ENCODE data around the gene SELENOO. TPM values are rescaled to one million over a fixed set of nuclear protein-coding genes. Genes with fewer than 3 reads are reported as not detected.
A peak's percentile ranks its signal among the peaks of the same experiment; 100 is the strongest.

The SELENOO gene
- total RNA-seq, 4 donors from 2014 or later = 27.4 to 66.1 (median 36.1) TPM

DNA sequence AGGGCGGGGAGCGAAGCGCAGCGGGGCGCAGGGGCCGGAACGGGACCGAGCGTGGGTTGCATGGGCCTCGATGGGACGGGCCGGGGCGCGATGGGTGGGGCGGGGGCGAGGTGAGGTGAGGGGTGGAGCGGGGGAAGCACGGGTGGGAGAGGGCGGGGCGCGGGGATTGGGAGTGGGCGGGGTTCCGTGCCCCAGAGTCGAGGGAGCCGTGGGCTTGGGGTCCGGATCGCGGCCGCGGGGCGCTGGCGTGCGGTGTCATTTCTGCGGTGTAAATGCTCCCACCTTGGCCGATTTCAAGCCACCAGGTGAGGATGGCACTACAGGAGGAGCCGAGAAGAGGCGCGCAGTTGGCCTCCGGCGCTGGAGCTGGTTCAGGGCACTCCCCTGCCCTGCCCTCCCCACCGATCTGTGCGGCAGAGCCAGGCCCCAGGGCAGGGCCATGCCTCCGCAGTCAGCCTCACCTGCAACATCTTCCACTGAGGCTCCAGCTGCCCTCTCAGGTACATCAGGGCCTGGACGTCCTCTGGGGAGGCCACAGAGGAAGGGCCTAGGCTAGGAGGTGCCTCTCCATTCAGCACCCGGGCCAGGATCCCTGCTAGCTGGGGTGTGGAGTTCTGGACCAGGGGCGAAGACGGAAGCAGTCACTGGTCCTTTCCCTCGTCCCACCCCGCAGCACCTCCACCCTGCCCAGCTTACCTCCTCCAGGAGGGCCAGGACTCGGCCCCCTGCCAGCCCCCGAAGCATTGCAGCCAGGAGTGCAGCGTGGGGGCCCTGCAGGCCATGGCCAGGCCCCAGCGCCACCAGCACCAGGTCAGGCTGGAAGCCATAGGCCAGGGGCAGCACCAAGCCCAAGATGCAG is 44.6 kb downstream of the SELENOO start:
- Histone ChIP-seq H3K4me3 (peak overlapping the region; percentile 93), H3K4me1 (peaks cover 88% of the 10 kb centered on the region), H3K36me3 (peaks cover 11% of the 10 kb centered on the region), H3K27me3 (no peaks in the 10 kb centered on the region), H3K27ac (peak overlapping the region; percentile 96), H3K9me3 (no peaks in the 10 kb centered on the region)
- WGBS = 0% methylated on average over 20 of the region's 53 CpGs
- no peak for TF ChIP-seq POLR2AphosphoS5 (IDR thresholded peaks at IDR 0.05)
- TF ChIP-seq, protein P1, sequence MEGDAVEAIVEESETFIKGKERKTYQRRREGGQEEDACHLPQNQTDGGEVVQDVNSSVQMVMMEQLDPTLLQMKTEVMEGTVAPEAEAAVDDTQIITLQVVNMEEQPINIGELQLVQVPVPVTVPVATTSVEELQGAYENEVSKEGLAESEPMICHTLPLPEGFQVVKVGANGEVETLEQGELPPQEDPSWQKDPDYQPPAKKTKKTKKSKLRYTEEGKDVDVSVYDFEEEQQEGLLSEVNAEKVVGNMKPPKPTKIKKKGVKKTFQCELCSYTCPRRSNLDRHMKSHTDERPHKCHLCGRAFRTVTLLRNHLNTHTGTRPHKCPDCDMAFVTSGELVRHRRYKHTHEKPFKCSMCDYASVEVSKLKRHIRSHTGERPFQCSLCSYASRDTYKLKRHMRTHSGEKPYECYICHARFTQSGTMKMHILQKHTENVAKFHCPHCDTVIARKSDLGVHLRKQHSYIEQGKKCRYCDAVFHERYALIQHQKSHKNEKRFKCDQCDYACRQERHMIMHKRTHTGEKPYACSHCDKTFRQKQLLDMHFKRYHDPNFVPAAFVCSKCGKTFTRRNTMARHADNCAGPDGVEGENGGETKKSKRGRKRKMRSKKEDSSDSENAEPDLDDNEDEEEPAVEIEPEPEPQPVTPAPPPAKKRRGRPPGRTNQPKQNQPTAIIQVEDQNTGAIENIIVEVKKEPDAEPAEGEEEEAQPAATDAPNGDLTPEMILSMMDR (IDR thresholded peaks at IDR 0.05) = no peak
- TF ChIP-seq POLR2A (IDR thresholded peaks at IDR 0.05) = peak in 1 of 2 donors; percentile 1
- TF ChIP-seq EP300 (IDR thresholded peaks at IDR 0.05) = no peak
- DNase-seq (ENCODE audit: low spot score in 2 of 2) = no peak

DNA sequence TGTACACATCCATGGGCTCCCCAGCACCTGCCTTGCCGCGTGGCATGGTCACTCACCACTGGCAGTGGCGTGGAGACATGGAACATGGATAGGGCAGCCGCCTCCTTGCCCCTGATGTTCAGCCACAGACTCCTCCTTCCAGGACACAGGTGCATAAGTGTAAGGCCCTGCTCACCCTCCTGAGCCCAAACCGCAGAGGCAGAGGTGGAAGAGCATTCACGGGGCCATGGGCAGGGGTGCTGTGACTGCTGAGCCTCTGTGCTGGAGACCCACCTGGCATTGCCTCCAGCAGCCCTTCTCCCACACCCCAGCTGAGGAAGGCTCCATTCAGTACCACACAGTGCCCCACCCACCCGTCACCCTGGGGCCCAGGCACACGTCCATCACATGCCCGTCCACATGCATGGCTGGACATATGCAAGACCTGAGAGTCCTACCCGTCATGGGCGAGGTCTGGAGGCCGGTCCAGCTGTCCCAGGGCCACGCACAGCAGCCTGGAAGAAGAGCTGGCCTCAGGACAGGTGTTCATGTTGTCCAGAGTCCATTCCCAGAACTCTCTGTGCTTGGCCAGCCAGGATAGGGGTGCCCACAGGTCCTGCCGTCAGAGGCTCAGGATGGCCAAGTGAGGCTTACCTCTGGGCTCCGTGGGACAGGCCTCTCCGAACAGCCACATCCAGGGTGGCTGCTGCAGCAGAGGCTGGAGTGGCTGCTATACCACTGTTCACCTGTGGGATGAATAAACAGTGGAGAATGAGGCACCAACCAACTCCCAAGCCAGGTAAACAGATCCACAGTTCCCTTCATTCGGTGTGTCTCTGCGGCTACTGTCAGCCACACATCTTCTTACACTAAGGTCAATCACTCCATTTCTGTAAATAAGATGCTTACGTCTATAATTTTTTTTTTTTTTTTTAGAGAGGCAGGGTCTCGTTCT is 45.7 kb downstream of the SELENOO start:
- H3K27ac ChIP-seq = no peak overlapping the region
- no peak for DNase-seq (ENCODE audit: low spot score in 2 of 2)
- peak overlapping the region; percentile 93 for H3K4me3 ChIP-seq
- H3K27me3 ChIP-seq = no peaks in the 10 kb centered on the region
- no peak for TF ChIP-seq POLR2AphosphoS5 (IDR thresholded peaks at IDR 0.05)
- TF ChIP-seq, protein P1 (IDR thresholded peaks at IDR 0.05) = peak in 1 of 2 donors; percentile 12
- TF ChIP-seq EP300 (IDR thresholded peaks at IDR 0.05) = no peak
- WGBS = 89% methylated on average over 4 of the region's 20 CpGs
- no peaks in the 10 kb centered on the region for H3K9me3 ChIP-seq
- peaks cover 11% of the 10 kb centered on the region for H3K36me3 ChIP-seq
- peaks cover 88% of the 10 kb centered on the region for H3K4me1 ChIP-seq

DNA sequence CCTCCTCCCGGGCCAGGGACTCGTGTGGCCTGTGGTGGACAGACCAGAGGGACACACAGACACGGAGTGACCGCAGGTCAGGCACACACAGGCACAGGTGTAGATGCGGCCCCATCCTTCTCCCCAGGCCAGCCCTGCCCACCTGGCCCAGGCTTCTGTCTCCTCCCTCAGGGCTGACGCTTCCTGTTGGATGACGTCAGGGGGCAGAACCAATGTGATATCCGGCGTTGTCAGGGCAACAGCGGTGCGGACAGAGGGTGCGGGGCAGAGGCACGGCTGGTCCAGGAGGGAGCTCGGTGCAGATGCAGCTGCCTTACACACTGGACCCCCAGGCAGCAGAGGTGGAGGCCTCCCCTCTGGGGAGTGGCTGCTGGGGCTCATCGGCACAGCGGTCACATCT is 46.9 kb downstream of the SELENOO start:
- peaks cover 11% of the 10 kb centered on the region for H3K36me3 ChIP-seq
- peaks cover 80% of the 10 kb centered on the region for H3K4me1 ChIP-seq
- DNase-seq (ENCODE audit: low spot score in 2 of 2) = no peak
- no peaks in the 10 kb centered on the region for H3K27me3 ChIP-seq
- TF ChIP-seq POLR2AphosphoS5 (IDR thresholded peaks at IDR 0.05) (no peak), EP300 (IDR thresholded peaks at IDR 0.05) (no peak), POLR2A (IDR thresholded peaks at IDR 0.05) (no peak)
- TF ChIP-seq, protein P1 (IDR thresholded peaks at IDR 0.05) = no peak
- H3K9me3 ChIP-seq = no peaks in the 10 kb centered on the region
- WGBS = 60% methylated on average over 4 of the region's 16 CpGs
- no peak overlapping the region for H3K27ac ChIP-seq
- no peak overlapping the region for H3K4me3 ChIP-seq

DNA sequence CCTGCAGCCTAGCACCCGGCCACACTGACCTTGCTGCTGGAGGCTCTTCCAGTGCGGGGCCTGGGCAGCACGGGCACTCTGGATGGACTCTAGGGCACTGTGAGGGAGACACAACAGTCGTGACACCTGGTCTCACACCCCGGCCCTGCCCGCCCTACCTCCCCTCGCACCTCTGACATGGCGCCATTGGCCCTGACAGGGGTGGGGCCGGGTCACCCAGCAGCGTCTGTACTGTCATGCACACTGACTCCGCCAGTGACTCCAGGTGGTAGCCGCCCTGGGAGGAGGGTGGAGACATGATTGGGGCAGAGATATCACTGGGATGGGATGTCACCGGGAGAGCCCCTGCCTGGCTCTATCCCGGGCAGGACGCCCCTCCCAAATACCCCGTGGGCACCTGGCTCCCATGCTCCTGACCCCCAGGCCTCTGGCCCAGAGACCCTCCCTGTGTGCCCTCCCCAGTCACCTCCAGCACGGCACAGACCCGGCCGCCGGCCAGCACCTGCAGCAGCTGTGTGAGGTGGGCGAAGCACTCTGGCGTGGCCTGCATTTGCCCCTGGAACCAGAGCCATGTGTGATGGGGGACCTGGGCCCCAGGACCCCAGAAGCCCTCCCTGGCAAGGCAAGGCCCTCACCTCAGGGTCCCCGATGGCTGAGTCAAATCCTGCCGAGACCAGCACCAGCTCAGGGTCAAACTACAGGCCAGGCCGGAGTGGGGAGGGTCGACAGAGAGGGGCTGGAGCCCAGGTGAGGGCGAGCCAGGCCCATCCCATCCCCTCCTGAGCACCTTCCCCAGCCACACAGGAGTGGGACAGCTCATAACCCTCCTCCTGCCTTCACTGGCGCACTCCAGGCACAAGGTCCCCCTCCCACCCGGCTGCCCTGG is 47.6 kb downstream of the SELENOO start:
- no peak for DNase-seq (ENCODE audit: low spot score in 2 of 2)
- Histone ChIP-seq H3K27ac (no peak overlapping the region), H3K27me3 (no peaks in the 10 kb centered on the region), H3K9me3 (no peaks in the 10 kb centered on the region), H3K4me3 (no peak overlapping the region), H3K36me3 (peaks cover 11% of the 10 kb centered on the region), H3K4me1 (peaks cover 73% of the 10 kb centered on the region)
- WGBS = 62% methylated on average over 5 of the region's 29 CpGs
- TF ChIP-seq POLR2A (IDR thresholded peaks at IDR 0.05) (no peak), EP300 (IDR thresholded peaks at IDR 0.05) (no peak), POLR2AphosphoS5 (IDR thresholded peaks at IDR 0.05) (no peak)
- TF ChIP-seq, protein P1 (IDR thresholded peaks at IDR 0.05) = no peak
